ENCODE measurements around the gene RPRD1B. TPM values are rescaled to one million over a fixed set of nuclear protein-coding genes. Genes with fewer than 3 reads are reported as not detected.

RPRD1B gene
- polyA plus RNA-seq, 1 experiment: 23.7 TPM

DNA sequence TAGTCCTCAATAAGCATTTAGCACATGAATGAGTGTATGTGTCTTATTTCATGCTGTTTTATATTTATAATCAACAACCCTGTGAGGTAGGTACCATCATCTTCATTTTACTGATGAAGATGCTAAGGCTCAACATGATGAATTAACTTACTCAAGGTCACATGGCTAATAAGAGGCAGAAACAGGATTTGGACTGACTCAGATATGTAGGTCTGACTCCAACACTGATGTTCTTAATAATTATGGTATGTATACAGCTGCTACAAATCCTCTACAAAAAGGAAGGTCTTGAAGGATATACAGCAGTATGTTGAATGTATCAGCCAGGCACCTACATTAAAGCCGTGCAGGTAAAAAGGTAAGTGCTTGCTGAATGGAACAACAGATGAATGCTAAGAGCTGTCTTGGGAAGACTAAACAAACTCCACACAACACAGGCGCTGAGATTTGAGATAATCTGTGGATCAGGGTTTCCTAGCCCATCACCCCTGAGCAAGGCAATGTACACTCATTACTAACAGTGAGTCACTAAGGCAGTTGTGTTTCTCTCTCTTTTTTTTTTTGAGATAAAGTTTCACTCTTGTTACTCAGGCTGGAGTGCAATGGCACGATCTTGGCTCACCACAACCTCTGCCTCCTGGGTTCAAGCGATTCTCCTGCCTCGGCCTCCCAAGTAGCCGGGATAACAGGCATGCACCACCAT, 32.2 kb upstream of the RPRD1B start:
- Histone ChIP-seq H3K27ac (ENCODE audit: low read depth, low read length) (peak overlapping the region; percentile 85), H3K9me3 (ENCODE audit: control insufficient read depth, insufficient read depth, low read length) (no peaks in the 10 kb centered on the region), H3K27me3 (ENCODE audit: control insufficient read depth, insufficient read depth, low read length) (no peaks in the 10 kb centered on the region), H3K4me3 (ENCODE audit: low read depth, low read length) (no peak overlapping the region; the same call in 1 of the 2 replicates)
- POLR2A ChIA-PET: interaction anchor here (1.1 kb wide), 1 partner anchor 22 kb away, joined by 8 read pairs; no protein-coding TSS in a partner anchor
- peak; percentile 37 for DNase-seq (ENCODE audit: low read depth, low spot score)
- CTCF ChIA-PET: interaction anchor here (0.8 kb wide), 1 partner anchor 437 kb away, joined by 4 read pairs; no protein-coding TSS in a partner anchor
- TF ChIP-seq CTCF (IDR thresholded peaks at IDR 0.05; ENCODE audit: low read depth, low read length): no peak

- no peaks in the 10 kb centered on the region for H3K9me3 ChIP-seq (ENCODE audit: control insufficient read depth, insufficient read depth, low read length)
- CTCF ChIA-PET: no interaction called here
- no peak for DNase-seq (ENCODE audit: low read depth, low spot score)
- POLR2A ChIA-PET: interaction anchor here (0.8 to 1.1 kb wide), 2 partner anchors 21 to 194 kb away, joined by 4 to 8 read pairs; no protein-coding TSS in a partner anchor
- TF ChIP-seq CTCF (IDR thresholded peaks at IDR 0.05; ENCODE audit: low read depth, low read length): no peak
- no peak overlapping the region for H3K4me3 ChIP-seq (ENCODE audit: low read depth, low read length)
- H3K27me3 ChIP-seq (ENCODE audit: control insufficient read depth, insufficient read depth, low read length): no peaks in the 10 kb centered on the region
- peak overlapping the region; percentile 85 for H3K27ac ChIP-seq (ENCODE audit: low read depth, low read length)
These were observed 31.6 kb upstream of the RPRD1B start for GRCh38 chr20:38001981-38002380.

GRCh38 chr20:38002422-38002821, 31.1 kb upstream of the RPRD1B start:
- ChIA-PET POLR2A (interaction anchor here (0.8 kb wide), 1 partner anchor 194 kb away, joined by 4 read pairs; no protein-coding TSS in a partner anchor), CTCF (no interaction called here)
- DNase-seq (ENCODE audit: low read depth, low spot score): no peak
- no peak for TF ChIP-seq CTCF (IDR thresholded peaks at IDR 0.05; ENCODE audit: low read depth, low read length)
- no peak overlapping the region for H3K27ac ChIP-seq (ENCODE audit: low read depth, low read length)
- no peaks in the 10 kb centered on the region for H3K27me3 ChIP-seq (ENCODE audit: control insufficient read depth, insufficient read depth, low read length)
- no peak overlapping the region for H3K4me3 ChIP-seq (ENCODE audit: low read depth, low read length)
- H3K9me3 ChIP-seq (ENCODE audit: control insufficient read depth, insufficient read depth, low read length): no peaks in the 10 kb centered on the region

DNA sequence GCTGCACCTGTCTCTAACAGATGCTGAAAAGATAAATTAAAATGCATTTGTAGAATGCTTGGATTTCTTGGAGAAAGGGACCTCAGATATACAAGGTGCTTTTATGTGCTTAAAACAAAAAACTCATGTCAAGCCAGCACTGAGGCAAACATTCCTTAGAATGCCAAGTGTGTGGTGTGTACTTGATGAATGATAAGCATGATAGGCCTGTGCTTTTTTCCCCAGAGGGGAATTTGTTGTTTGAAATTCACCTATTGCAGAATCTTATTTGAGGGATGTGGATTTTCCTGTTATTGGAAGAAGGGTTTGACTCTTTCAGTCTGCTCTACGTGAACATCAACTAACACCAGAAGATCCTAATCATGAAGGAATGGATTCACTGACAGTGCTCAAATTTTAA, 29.1 kb upstream of the RPRD1B start:
- no peak for DNase-seq (ENCODE audit: low read depth, low spot score)
- Histone ChIP-seq H3K9me3 (ENCODE audit: control insufficient read depth, insufficient read depth, low read length) (no peaks in the 10 kb centered on the region), H3K27ac (ENCODE audit: low read depth, low read length) (no peak overlapping the region), H3K4me3 (ENCODE audit: low read depth, low read length) (no peak overlapping the region), H3K27me3 (ENCODE audit: control insufficient read depth, insufficient read depth, low read length) (no peaks in the 10 kb centered on the region)
- ChIA-PET POLR2A (no interaction called here), CTCF (interaction anchor here (1.3 to 1.4 kb wide), 2 partner anchors 10 to 12 kb away, joined by 4 to 7 read pairs; no protein-coding TSS in a partner anchor)
- TF ChIP-seq CTCF (IDR thresholded peaks at IDR 0.05; ENCODE audit: low read depth, low read length): no peak

DNA sequence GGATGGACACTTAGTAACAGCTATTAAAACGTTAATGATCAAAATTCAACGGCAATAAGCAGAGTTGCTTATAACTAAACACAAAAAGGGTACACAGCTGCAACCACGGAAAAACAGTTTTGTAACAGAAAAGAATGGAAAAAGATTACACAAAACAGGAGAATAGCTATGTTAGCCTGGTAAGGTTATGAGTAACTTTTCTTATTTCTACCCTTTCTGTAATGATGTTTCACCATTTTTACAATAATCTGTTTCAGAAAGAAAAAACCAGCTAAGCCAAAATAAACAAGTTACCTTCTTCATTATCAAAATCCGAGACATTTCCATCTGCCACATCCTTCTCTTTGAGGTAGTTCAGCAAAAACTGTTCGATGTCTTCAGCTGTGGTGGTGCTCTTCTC, 27.6 kb upstream of the RPRD1B start:
- no peak overlapping the region for H3K4me3 ChIP-seq (ENCODE audit: low read depth, low read length)
- CTCF ChIA-PET: interaction anchor here (0.6 to 1.4 kb wide), 4 partner anchors 12 to 442 kb away, joined by 3 to 7 read pairs (median 4); no protein-coding TSS in a partner anchor
- POLR2A ChIA-PET: no interaction called here
- H3K9me3 ChIP-seq (ENCODE audit: control insufficient read depth, insufficient read depth, low read length): no peaks in the 10 kb centered on the region
- H3K27me3 ChIP-seq (ENCODE audit: control insufficient read depth, insufficient read depth, low read length): no peaks in the 10 kb centered on the region
- no peak for TF ChIP-seq CTCF (IDR thresholded peaks at IDR 0.05; ENCODE audit: low read depth, low read length)
- no peak for DNase-seq (ENCODE audit: low read depth, low spot score)
- no peak overlapping the region for H3K27ac ChIP-seq (ENCODE audit: low read depth, low read length)
